ENCODE data around the gene KRT23. TPM values are rescaled to one million over a fixed set of nuclear protein-coding genes. Genes with fewer than 3 reads are reported as not detected.

The KRT23 gene
- 3.5 and 4.3 TPM in 2 replicates for total RNA-seq

DNA sequence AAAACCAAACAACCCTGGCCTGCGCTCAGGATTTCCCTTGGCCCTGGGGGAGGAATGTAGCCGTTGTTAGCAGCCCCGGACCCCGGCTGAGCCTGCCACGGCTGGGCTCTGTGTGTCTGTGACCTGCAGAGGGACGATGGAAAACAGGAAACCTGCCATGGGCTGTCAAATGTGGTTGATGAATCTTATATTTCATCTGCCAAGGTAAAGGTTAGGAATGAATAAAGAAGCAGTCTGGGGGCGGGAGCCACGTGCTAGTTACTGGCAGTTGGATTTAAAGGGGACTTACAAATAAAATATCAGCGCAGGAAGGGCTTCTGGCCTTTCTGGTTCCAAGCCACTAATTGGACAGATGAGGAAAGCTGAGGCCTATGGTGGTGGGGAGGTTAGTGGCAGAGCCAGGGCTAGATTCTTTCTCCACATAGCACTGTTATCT lies at the start of gene KRT23:
Gene KRT23 (minus strand): TSS at position 263 of the 436 bp plus-strand sequence. CDS start 1,043 bp downstream, outside the sequence.

DNA sequence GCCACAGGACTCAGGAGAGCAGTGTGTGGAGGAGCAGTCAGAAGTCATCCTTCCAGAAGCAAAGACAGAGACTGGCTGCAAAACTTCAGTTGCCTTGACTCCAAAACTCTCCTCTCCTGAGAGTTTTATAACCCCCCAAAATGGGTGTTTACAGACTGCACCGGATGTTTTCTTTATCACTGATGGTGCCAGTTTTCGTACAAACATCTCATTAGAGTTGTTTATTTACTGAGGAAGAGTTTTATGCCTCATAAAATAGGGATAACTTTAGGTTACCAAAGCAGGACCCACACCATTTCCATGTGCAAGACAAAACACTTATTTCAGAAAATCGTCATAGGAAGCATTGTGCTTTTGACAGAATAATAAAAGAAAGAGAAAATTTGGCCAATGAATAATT lies 46.8 kb upstream of the KRT23 start, which contains the start of gene KRT40:
Gene KRT40 (minus strand): TSS at position 101 of the 400 bp plus-strand sequence. CDS start 53 bp downstream, at position 48.

DNA sequence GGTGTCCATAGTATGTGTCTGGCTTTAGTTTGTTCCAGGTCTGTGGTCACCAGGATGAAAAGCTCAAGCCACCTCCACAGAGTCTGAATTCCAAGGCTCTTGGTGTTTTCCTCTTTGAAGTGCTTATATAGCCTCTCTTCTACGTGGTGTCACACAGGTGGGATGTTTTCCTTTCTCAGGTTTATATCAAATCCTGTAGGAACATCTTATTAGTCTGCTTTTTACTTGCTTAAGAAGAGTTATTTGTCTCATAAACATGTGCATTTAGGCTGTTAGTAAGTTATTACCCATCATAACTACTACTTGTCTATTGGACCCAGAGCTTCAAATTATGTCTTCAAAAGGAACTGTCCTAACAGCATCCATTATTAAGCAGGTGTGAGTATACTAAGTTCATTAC lies 29.4 kb upstream of the KRT23 start, which contains the start of gene KRT39:
Gene KRT39 (minus strand): TSS at position 101 of the 400 bp plus-strand sequence. CDS start 92 bp downstream, at position 9.

GRCh38 chr17:40884708-40885512 lies 52.5 kb downstream of the KRT23 start, which contains the start of gene KRT20:
Gene KRT20, minus strand, starts transcription at chr17:40885242. Its CDS starts 57 bp downstream, at chr17:40885185.

Other genes with a start within 250 kb of the KRT23 start
- gene KRT24, start 233.9 kb downstream of the KRT23 start, total RNA-seq, result not detected in 2 replicates
- gene KRT25, start 182.3 kb downstream of the KRT23 start, total RNA-seq, result not detected in 2 replicates
- gene KRT26, start 165.4 kb downstream of the KRT23 start, total RNA-seq, result not detected in 2 replicates
- not detected in 2 replicates for gene KRT27, start 155.1 kb downstream of the KRT23 start, total RNA-seq
- not detected in 2 replicates for gene KRT28, start 137.7 kb downstream of the KRT23 start, total RNA-seq
- 14.4 and 20.9 TPM in 2 replicates for gene KRT10, start 115.0 kb downstream of the KRT23 start, total RNA-seq
- under 0.01 TPM in 1 of 2 replicates, not detected in the other for gene KRT12, start 70.4 kb downstream of the KRT23 start, total RNA-seq
- not detected in 2 replicates for gene KRT20, start 52.4 kb downstream of the KRT23 start, total RNA-seq
- not detected in 2 replicates for gene KRT39, start 29.3 kb upstream of the KRT23 start, total RNA-seq
- not detected in 2 replicates for gene KRT40, start 46.7 kb upstream of the KRT23 start, total RNA-seq
- not detected in 2 replicates for gene KRTAP3-3, start 56.5 kb upstream of the KRT23 start, total RNA-seq
- gene KRTAP3-2, start 62.3 kb upstream of the KRT23 start, total RNA-seq, result not detected in 2 replicates
- gene KRTAP3-1, start 71.5 kb upstream of the KRT23 start, total RNA-seq, result not detected in 2 replicates
- gene KRTAP1-5, start 89.6 kb upstream of the KRT23 start, total RNA-seq, result 15.4 and 18.2 TPM in 2 replicates
- gene KRTAP1-4, start 92.5 kb upstream of the KRT23 start, total RNA-seq, result not detected in 2 replicates
- gene KRTAP1-3, start 97.2 kb upstream of the KRT23 start, total RNA-seq, result not detected in 2 replicates
- gene KRTAP1-1, start 103.8 kb upstream of the KRT23 start, total RNA-seq, result 0.35 TPM in 1 of 2 replicates, not detected in the other
- gene KRTAP2-1, start 109.7 kb upstream of the KRT23 start, total RNA-seq, result not detected in 2 replicates
- not detected in 2 replicates for gene KRTAP2-2, start 117.6 kb upstream of the KRT23 start, total RNA-seq
- 0.89 TPM in 1 of 2 replicates, not detected in the other for gene KRTAP2-3, start 122.5 kb upstream of the KRT23 start, total RNA-seq
- not detected in 2 replicates for gene KRTAP2-4, start 128.2 kb upstream of the KRT23 start, total RNA-seq
- not detected in 2 replicates for gene KRTAP4-7, start 146.5 kb upstream of the KRT23 start, total RNA-seq
- not detected in 2 replicates for gene KRTAP4-8, start 160.5 kb upstream of the KRT23 start, total RNA-seq
- gene KRTAP4-16, start 164.6 kb upstream of the KRT23 start, total RNA-seq, result not detected in 2 replicates
- gene KRTAP4-9, start 167.7 kb upstream of the KRT23 start, total RNA-seq, result not detected in 2 replicates
- gene KRTAP4-11, start 180.7 kb upstream of the KRT23 start, total RNA-seq, result not detected in 2 replicates
- gene KRTAP4-12, start 186.5 kb upstream of the KRT23 start, total RNA-seq, result not detected in 2 replicates
- gene KRTAP4-6, start 202.9 kb upstream of the KRT23 start, total RNA-seq, result not detected in 2 replicates
- not detected in 2 replicates for gene KRTAP4-5, start 212.2 kb upstream of the KRT23 start, total RNA-seq
- gene KRTAP4-4, start 223.1 kb upstream of the KRT23 start, total RNA-seq, result not detected in 2 replicates
- gene KRTAP4-3, start 230.6 kb upstream of the KRT23 start, total RNA-seq, result not detected in 2 replicates
- gene KRTAP4-2, start 240.6 kb upstream of the KRT23 start, total RNA-seq, result not detected in 2 replicates
- gene KRTAP4-1, start 247.3 kb upstream of the KRT23 start, total RNA-seq, result not detected in 2 replicates

Measured in myometrial cell (primary cell).